Measurements from ENCODE around the gene GTF3C2.
"Not testable (repeated sequence)": the region's sequence is repeated elsewhere in the genome, so short reads cannot be mapped to it uniquely, and the experiment has no call there.

The GTF3C2 gene

DNA sequence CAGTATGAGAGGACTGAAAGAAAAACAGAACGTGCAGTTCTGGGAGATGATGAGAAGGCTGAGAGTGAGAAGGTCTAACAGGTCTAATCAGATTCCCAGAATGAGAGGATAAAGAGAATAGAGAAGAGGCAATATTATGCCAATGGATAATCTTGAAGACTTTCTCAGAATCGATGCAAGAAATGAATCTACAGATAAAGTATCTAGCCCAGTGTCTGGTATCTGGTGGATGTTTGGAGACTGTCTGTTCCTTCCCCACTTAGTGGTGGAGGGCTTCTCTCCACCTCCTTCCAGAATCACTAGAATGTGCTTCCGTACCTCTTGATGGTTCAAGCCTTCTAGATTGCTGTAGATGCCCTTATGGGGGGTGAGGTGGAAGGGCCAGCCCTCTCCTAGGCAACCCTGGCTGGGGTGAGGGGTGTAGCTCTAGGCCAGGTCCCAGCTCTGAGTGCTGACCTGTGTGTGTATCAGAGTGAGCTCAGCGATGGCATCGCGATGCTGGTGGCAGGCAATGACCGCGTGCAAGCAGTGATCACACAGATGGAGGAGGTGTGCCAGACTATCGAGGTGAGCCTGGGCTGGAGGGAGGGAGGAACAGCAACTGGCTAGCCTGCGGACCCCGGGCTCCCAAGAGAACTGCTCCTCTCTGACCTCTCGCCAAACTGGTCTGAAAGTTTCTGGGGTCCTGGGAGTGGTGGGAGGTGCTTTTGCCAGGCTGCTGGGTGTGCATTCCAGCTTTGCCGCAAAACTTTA is 51.9 kb downstream of the GTF3C2 start:
- peaks cover 32% of the 10 kb centered on the region for H3K27me3 ChIP-seq (ENCODE audit: low read depth, low read length)
- H3K9me3 ChIP-seq (ENCODE audit: control insufficient read depth in 1 of 2, low read length in 2 of 2), result no peaks in the 10 kb centered on the region
- no peak overlapping the region for H3K4me3 ChIP-seq (ENCODE audit: low read depth in 1 of 2, low read length in 2 of 2)
- peaks cover 0 to 4% of the 10 kb centered on the region in 2 donors for H3K36me3 ChIP-seq (ENCODE audit: control insufficient read depth in 1 of 2, insufficient read depth in 2 of 2, low read length in 2 of 2)
- H3K27ac ChIP-seq (ENCODE audit: low read length), result no peak overlapping the region
- H3K4me1 ChIP-seq (ENCODE audit: control insufficient read depth in 1 of 2, insufficient read depth in 2 of 2, low read length in 2 of 2), result peaks cover 0 to 25% of the 10 kb centered on the region in 2 donors

DNA sequence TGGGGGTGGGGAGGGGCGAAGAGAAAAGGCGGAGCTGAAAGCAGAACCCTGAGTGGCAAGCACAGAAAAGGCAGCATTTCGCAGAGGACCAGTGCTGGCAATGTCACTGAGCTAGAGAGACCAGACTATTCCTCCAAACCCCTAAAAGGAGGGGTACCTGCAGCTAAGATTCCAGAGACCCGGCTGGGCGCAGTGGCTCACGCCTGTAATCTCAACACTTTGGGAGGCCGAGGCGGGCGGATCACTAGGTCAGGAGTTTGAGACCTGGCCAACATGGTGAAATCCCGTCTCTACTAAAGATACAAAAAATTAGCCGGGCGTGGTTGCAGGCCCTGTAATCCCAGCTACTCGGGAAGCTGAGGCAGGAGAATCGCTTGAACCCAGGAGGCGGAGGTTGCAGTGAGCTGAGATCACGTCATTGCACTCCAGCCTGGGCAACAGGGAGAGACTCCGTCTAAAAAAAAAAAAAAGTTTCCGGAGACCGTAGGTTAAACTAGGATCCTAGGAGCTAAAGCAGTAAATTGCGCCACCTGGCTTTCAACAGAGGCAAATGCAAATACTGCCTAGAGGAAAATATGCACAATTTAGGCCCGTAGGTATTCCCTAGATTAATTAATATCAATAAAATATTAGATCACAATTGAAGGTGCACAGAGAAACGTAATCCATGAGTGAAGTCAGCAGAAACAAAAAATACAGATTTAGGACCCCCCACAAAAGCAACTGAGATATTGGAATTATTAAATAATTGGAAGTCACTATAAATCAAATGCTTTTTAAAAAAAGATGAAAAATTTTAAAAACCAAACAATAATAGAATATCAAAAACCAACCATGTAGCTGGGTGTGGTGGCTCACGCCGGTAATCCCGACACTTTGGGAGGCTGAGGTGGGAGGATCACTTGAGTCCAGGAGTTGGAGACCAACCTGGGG is 53.2 kb downstream of the GTF3C2 start:
- Histone ChIP-seq H3K36me3 (ENCODE audit: control insufficient read depth in 1 of 2, insufficient read depth in 2 of 2, low read length in 2 of 2) (no peaks in the 10 kb centered on the region), H3K4me3 (ENCODE audit: low read depth in 1 of 2, low read length in 2 of 2) (peak overlapping the region; percentile 21 to 38), H3K4me1 (ENCODE audit: control insufficient read depth in 1 of 2, insufficient read depth in 2 of 2, low read length in 2 of 2) (peaks cover 0 to 25% of the 10 kb centered on the region in 2 donors), H3K9me3 (ENCODE audit: control insufficient read depth in 1 of 2, low read length in 2 of 2) (no peaks in the 10 kb centered on the region), H3K27me3 (ENCODE audit: low read depth, low read length) (peaks cover 28% of the 10 kb centered on the region), H3K27ac (ENCODE audit: low read length) (no peak overlapping the region)

DNA sequence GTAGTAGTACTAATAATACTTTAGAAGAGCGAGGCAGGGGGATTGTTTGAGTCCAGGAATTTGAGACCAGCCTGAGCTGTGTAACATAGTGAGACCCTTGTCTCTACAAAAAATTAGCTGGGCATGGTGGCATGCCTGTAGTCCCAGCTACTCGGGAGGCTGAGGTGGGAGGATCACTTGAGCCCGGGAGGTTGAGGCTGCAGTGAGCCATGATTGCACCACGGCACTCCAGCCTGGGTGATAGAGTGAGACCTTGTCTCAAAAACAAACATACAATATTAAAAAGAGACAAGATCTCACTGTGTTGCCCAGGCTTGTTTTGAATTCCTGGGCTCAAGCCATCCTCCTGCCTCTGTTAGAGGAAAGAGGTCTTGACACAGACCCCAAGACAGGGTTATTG is 56.0 kb downstream of the GTF3C2 start:
- not testable (repeated sequence) for H3K36me3 ChIP-seq (ENCODE audit: control insufficient read depth in 1 of 2, insufficient read depth in 2 of 2, low read length in 2 of 2); H3K27ac ChIP-seq (ENCODE audit: low read length); H3K4me1 ChIP-seq (ENCODE audit: control insufficient read depth in 1 of 2, insufficient read depth in 2 of 2, low read length in 2 of 2); H3K27me3 ChIP-seq (ENCODE audit: low read depth, low read length); H3K9me3 ChIP-seq (ENCODE audit: control insufficient read depth in 1 of 2, low read length in 2 of 2); H3K4me3 ChIP-seq (ENCODE audit: low read depth in 1 of 2, low read length in 2 of 2)

DNA sequence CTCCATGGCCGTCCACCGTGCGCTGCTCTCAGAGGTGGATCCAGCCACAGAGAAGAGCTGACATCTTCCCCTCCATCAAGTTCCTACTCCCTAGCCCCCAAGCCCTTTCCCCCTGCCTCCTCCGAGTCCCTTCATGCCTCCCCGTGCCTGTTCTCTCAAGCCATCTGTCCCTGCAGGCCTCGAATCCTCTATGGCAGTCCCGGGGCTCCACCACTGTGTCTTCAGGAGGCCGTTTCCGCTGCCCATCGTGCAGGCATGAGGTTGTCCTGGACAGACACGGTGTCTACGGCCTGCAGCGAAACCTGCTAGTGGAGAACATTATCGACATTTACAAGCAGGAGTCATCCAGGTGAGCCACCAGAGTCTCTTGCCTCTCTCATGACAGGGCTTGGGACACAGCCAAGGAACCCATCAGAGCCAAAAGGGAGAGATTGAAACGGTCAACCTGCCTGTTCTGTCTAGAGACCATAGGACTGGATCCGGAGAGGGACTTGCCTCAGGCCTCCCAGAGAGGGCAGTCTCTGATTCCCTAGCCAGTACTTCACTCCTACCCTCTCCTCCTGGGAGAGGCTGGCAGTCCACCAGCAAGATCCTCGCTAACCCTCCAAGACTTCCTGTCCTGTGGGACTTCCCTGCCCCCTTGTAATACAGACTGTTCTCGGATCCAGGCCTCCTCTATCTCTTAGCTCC is 58.0 kb downstream of the GTF3C2 start:
- Histone ChIP-seq H3K27ac (ENCODE audit: low read length) (no peak overlapping the region), H3K4me1 (ENCODE audit: control insufficient read depth in 1 of 2, insufficient read depth in 2 of 2, low read length in 2 of 2) (peaks cover 0 to 3% of the 10 kb centered on the region in 2 donors), H3K4me3 (ENCODE audit: low read depth in 1 of 2, low read length in 2 of 2) (no peak overlapping the region), H3K27me3 (ENCODE audit: low read depth, low read length) (no peaks in the 10 kb centered on the region), H3K36me3 (ENCODE audit: control insufficient read depth in 1 of 2, insufficient read depth in 2 of 2, low read length in 2 of 2) (no peaks in the 10 kb centered on the region), H3K9me3 (ENCODE audit: control insufficient read depth in 1 of 2, low read length in 2 of 2) (no peaks in the 10 kb centered on the region)

DNA sequence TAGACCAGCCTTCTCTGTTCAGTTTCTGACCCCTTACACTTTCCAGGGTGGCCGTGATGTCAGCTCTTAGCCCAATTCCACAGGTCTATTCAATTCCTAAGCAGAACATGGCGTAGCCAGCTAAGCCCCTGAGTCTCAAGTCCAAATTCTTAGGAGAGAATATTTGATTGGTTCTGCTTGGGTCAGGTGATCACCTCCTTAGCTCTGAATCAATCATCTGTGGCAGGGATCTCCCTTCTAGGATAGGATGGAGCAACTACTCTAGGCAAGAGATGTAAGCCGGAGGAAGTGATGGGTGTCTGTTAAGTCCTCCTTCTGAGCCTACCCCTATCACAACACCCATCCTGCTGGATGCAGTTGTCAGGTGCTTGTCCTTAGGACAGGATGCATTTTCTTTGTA is 59.4 kb downstream of the GTF3C2 start:
- no peak overlapping the region for H3K4me3 ChIP-seq (ENCODE audit: low read depth in 1 of 2, low read length in 2 of 2)
- no peaks in the 10 kb centered on the region for H3K27me3 ChIP-seq (ENCODE audit: low read depth, low read length)
- no peaks in the 10 kb centered on the region for H3K9me3 ChIP-seq (ENCODE audit: control insufficient read depth in 1 of 2, low read length in 2 of 2)
- H3K27ac ChIP-seq (ENCODE audit: low read length), result no peak overlapping the region
- no peaks in the 10 kb centered on the region for H3K4me1 ChIP-seq (ENCODE audit: control insufficient read depth in 1 of 2, insufficient read depth in 2 of 2, low read length in 2 of 2)
- no peaks in the 10 kb centered on the region for H3K36me3 ChIP-seq (ENCODE audit: control insufficient read depth in 1 of 2, insufficient read depth in 2 of 2, low read length in 2 of 2)

DNA sequence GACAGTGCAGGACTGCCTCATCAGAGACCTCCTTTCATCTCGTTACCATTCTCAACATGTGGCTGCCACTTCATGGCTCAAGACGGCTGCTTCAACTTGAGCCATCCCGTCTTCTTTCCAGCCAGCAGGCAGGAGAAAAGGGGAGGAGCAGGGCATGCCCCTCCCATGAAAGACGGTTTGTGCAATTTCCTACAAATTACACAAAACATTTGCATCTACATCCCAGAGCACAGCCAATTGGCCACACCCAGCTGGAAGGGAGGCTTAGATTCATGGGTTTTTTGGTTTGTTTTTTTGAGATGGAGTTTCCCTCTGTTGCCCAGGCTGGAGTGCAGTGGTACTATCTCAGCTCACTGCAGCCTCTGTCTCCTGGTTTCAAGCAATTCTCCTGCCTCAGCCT is 60.1 kb downstream of the GTF3C2 start:
- Histone ChIP-seq H3K9me3 (ENCODE audit: control insufficient read depth in 1 of 2, low read length in 2 of 2) (no peaks in the 10 kb centered on the region), H3K27me3 (ENCODE audit: low read depth, low read length) (no peaks in the 10 kb centered on the region), H3K36me3 (ENCODE audit: control insufficient read depth in 1 of 2, insufficient read depth in 2 of 2, low read length in 2 of 2) (no peaks in the 10 kb centered on the region), H3K27ac (ENCODE audit: low read length) (no peak overlapping the region), H3K4me1 (ENCODE audit: control insufficient read depth in 1 of 2, insufficient read depth in 2 of 2, low read length in 2 of 2) (no peaks in the 10 kb centered on the region), H3K4me3 (ENCODE audit: low read depth in 1 of 2, low read length in 2 of 2) (no peak overlapping the region)

DNA sequence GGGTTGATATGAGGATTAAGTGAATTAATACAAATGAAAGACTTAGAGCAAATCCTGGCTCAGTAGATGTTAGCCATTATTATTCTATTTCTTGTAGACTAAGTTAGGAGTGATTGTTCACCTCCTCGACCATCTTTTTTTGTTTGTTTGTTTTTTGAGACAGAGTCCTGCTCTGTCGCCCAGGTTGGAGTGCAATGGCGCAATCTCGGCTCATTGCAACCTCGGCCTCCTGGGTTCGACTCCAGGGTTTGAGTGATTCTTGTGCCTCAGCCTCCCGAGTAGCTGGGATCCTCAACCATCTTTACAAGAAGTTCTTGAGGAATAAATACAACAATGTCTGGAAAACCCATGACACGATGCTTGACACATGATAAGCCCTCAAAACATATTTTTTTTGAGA is 61.6 kb downstream of the GTF3C2 start:
- H3K36me3 ChIP-seq (ENCODE audit: control insufficient read depth in 1 of 2, insufficient read depth in 2 of 2, low read length in 2 of 2), result no peaks in the 10 kb centered on the region
- H3K27ac ChIP-seq (ENCODE audit: low read length), result no peak overlapping the region
- H3K27me3 ChIP-seq (ENCODE audit: low read depth, low read length), result no peaks in the 10 kb centered on the region
- no peaks in the 10 kb centered on the region for H3K9me3 ChIP-seq (ENCODE audit: control insufficient read depth in 1 of 2, low read length in 2 of 2)
- no peak overlapping the region for H3K4me3 ChIP-seq (ENCODE audit: low read depth in 1 of 2, low read length in 2 of 2)
- H3K4me1 ChIP-seq (ENCODE audit: control insufficient read depth in 1 of 2, insufficient read depth in 2 of 2, low read length in 2 of 2), result no peaks in the 10 kb centered on the region

DNA sequence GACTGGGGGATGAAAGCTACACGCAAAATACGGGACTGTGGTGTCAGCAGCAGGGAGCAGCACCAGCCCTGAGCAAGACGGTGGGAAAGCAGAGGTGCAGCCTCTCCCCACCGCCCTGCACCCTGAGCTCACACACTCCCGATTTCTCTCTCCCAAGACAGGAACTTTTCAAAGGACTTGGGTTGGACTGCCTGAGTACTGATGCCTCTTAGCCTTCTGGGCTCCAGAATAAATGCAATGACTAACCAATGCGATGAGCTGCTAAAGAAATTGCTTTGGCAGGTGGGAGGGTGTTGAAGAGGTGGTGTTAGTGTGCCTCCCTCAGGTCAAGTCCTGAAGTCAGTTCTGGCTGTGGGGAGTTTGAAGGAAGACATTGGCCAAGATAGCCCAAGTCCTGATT is 64.7 kb downstream of the GTF3C2 start:
- Histone ChIP-seq H3K4me1 (ENCODE audit: control insufficient read depth in 1 of 2, insufficient read depth in 2 of 2, low read length in 2 of 2) (no peaks in the 10 kb centered on the region), H3K27ac (ENCODE audit: low read length) (no peak overlapping the region), H3K4me3 (ENCODE audit: low read depth in 1 of 2, low read length in 2 of 2) (no peak overlapping the region), H3K36me3 (ENCODE audit: control insufficient read depth in 1 of 2, insufficient read depth in 2 of 2, low read length in 2 of 2) (no peaks in the 10 kb centered on the region), H3K9me3 (ENCODE audit: control insufficient read depth in 1 of 2, low read length in 2 of 2) (no peaks in the 10 kb centered on the region), H3K27me3 (ENCODE audit: low read depth, low read length) (no peaks in the 10 kb centered on the region)

DNA sequence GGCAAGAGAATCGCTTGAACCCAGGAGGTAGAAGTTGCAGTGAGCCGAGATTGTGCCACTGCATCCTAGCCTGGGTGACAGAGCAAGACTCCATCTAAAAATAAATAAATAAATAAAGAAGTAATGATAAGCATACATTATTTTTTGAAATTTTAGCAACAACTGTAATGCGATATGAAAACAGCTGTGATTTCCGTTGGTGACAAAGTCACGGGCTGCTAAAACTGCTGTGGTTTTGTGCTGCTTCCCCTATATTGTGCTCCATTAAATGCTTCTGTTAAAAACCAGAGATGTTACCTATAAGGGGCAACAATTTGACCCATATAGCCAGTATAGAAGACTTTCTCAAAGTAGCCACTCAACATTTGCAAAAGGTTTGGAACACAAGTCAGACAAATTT is 66.0 kb downstream of the GTF3C2 start:
- Histone ChIP-seq H3K9me3 (ENCODE audit: control insufficient read depth in 1 of 2, low read length in 2 of 2) (no peaks in the 10 kb centered on the region), H3K36me3 (ENCODE audit: control insufficient read depth in 1 of 2, insufficient read depth in 2 of 2, low read length in 2 of 2) (no peaks in the 10 kb centered on the region), H3K27ac (ENCODE audit: low read length) (no peak overlapping the region), H3K27me3 (ENCODE audit: low read depth, low read length) (no peaks in the 10 kb centered on the region), H3K4me3 (ENCODE audit: low read depth in 1 of 2, low read length in 2 of 2) (no peak overlapping the region), H3K4me1 (ENCODE audit: control insufficient read depth in 1 of 2, insufficient read depth in 2 of 2, low read length in 2 of 2) (no peaks in the 10 kb centered on the region)

DNA sequence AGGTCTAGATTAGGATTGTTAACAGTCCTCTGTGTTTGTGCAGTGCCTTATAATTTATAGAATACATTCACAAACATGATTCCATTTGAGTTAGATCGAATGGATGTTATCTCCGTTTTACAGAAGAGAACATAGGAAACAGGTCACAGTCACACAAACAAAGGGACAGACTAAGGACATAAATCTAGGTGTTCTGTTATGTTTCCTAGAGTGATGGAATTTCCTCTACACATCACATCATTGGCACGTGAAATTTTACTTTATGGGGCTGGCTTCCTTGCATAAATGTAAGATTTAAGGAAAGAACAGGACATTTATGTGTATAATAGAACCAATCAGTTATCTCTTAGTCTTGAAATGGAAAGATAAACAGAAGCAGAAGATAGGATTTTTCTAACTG is 68.0 kb downstream of the GTF3C2 start:
- Histone ChIP-seq H3K27ac (ENCODE audit: low read length) (no peak overlapping the region), H3K4me3 (ENCODE audit: low read depth in 1 of 2, low read length in 2 of 2) (no peak overlapping the region), H3K4me1 (ENCODE audit: control insufficient read depth in 1 of 2, insufficient read depth in 2 of 2, low read length in 2 of 2) (no peaks in the 10 kb centered on the region), H3K27me3 (ENCODE audit: low read depth, low read length) (no peaks in the 10 kb centered on the region), H3K36me3 (ENCODE audit: control insufficient read depth in 1 of 2, insufficient read depth in 2 of 2, low read length in 2 of 2) (no peaks in the 10 kb centered on the region), H3K9me3 (ENCODE audit: control insufficient read depth in 1 of 2, low read length in 2 of 2) (no peaks in the 10 kb centered on the region)

DNA sequence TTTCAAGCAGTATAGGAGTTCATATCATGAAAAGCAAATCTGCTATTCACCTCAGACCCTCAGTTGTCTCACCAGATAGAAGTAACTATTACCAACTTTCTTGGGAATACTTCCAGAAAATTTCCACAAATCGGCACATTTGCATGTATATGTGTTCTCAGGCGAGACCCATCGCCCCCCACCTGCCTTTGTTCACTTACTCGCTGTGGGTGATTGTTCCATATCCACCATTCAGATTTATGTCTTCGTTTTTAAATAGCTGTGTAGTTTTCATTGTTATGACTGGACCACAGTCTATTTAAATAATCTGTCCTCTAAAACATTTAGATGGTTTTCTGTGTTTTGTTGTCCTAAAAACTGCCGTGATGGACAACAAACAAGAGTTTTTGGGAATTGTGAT is 71.1 kb downstream of the GTF3C2 start:
- Histone ChIP-seq H3K27me3 (ENCODE audit: low read depth, low read length) (peaks cover 3% of the 10 kb centered on the region), H3K27ac (ENCODE audit: low read length) (no peak overlapping the region), H3K36me3 (ENCODE audit: control insufficient read depth in 1 of 2, insufficient read depth in 2 of 2, low read length in 2 of 2) (no peaks in the 10 kb centered on the region), H3K9me3 (ENCODE audit: control insufficient read depth in 1 of 2, low read length in 2 of 2) (no peaks in the 10 kb centered on the region), H3K4me1 (ENCODE audit: control insufficient read depth in 1 of 2, insufficient read depth in 2 of 2, low read length in 2 of 2) (no peaks in the 10 kb centered on the region), H3K4me3 (ENCODE audit: low read depth in 1 of 2, low read length in 2 of 2) (no peak overlapping the region)

All from muscle layer of duodenum (tissue), 2 donors.